ENCODE data around the gene RPRD1A.

GRCh38 chr18:35950628-35950982 is 116.8 kb downstream of the RPRD1A start:
- TF ChIP-seq CTCF (IDR thresholded peaks at IDR 0.05) (no peak), EP300 (IDR thresholded peaks at IDR 0.05) (no peak), POLR2A (IDR thresholded peaks at IDR 0.05) (no peak)

Measured in sigmoid colon (tissue), 4 donors.